ENCODE measurements around the gene SOX18.

- no peak for TF ChIP-seq CTCF (IDR thresholded peaks at IDR 0.05)
- no peak for TF ChIP-seq ZFX (IDR thresholded peaks at IDR 0.05; ENCODE audit: borderline replicate concordance)
Measured at GRCh38 chr20:64077876-64078551, 28.6 kb upstream of the SOX18 start.

Data from 22Rv1 (cell line).